Lower leg skin (tissue), 3 donors: ENCODE results near the gene EIF3L.

Source experiments
- CTCF ChIP-seq, 3 donors: fragments of 450-650 bp; IDR thresholded peaks; one replicate each; pipeline ENCODE4 v1.5.1; 2016; ENCODE audit warnings: antibody characterized with exemption in 3 of 3, mild to moderate bottlenecking in 3 of 3, moderate library complexity in 2 of 3
- POLR2A ChIP-seq, 2 donors: fragments of 450-650 bp; IDR thresholded peaks; one replicate each; pipeline ENCODE4 v1.6.1; 2016 to 2017; ENCODE audit warnings: antibody characterized with exemption in 2 of 2, mild to moderate bottlenecking in 1 of 2, moderate library complexity in 1 of 2

- no peak for TF ChIP-seq CTCF (IDR thresholded peaks at IDR 0.05)
- no peak for TF ChIP-seq POLR2A (IDR thresholded peaks at IDR 0.05)
Observed at GRCh38 chr22:37850801-37851200, 1.6 kb downstream of the EIF3L start.
